B cell (primary cell): ENCODE measurements around the gene CBX1. TPM values are rescaled to one million over a fixed set of nuclear protein-coding genes. Genes with fewer than 3 reads are reported as not detected.

ENCODE experiments used
- ATAC-seq: fragments of 200-7000 bp; cut with Tn5 transposase; one replicate; pipeline ENCODE4 v1.10.0; 2021; ENCODE audit warnings: low read depth, mild to moderate bottlenecking, moderate number of reproducible peaks, moderate library complexity
- CTCF ChIA-PET: fragments of 350-600 bp; sonication (Branson Sonifier 250); formaldehyde crosslinking; loops from one replicate; lab custom pipeline; 2021; ENCODE audit warnings: antibody characterized with exemption, inconsistent platforms; lab: Charles Lee
- POLR2A ChIA-PET: fragments of 350-600 bp; sonication (Branson Sonifier 250); formaldehyde crosslinking; loops from one replicate; lab custom pipeline; 2021; ENCODE audit warnings: antibody characterized with exemption; lab: Charles Lee
- DNase-seq: peaks from one replicate; pipeline ENCODE4 v3.0.0; 2013
- H2AFZ ChIP-seq: 2 replicates; pipeline ENCODE4 v1.6.1; 2012; ENCODE audit warnings: mild to moderate bottlenecking, low read depth, low read length; ENCODE audit not compliant: insufficient read depth, poor library complexity, severe bottlenecking
- H3K27ac ChIP-seq, 2 donors: 1 replicate in 1 of 2; 2 replicates in 1 of 2; pipeline ENCODE4 v1.5.1; 2012 to 2013; ENCODE audit warnings: low read length in 2 of 2, mild to moderate bottlenecking in 2 of 2, moderate library complexity in 1 of 2
- H3K27me3 ChIP-seq, 4 experiments: fragments of 200-600 bp in 1 of 4; sonication (generic) in 1 of 4; replicated peaks in 1 of 4; 1 replicate in 2 of 4; 2 replicates in 2 of 4; pipeline versions ENCODE4 v1.6.1 to v1.7.0; 2013 to 2016; ENCODE audit warnings: low read length in 3 of 4, mild to moderate bottlenecking in 2 of 4, mixed read lengths in 1 of 4, moderate library complexity in 1 of 4; ENCODE audit not compliant: insufficient read depth in 4 of 4, control insufficient read depth in 3 of 4; ENCODE audit errors: control extremely low read depth in 1 of 4
- H3K36me3 ChIP-seq, 2 experiments: replicated peaks in 1 of 2; 1 replicate in 1 of 2; 2 replicates in 1 of 2; pipeline versions ENCODE4 v1.6.1 to v1.7.1; 2013; ENCODE audit warnings: low read length in 1 of 2; ENCODE audit not compliant: insufficient read depth in 2 of 2, control insufficient read depth in 1 of 2; ENCODE audit errors: control extremely low read depth in 1 of 2, extremely low read depth in 1 of 2
- H3K4me1 ChIP-seq, 2 donors: fragments of 200-600 bp in 1 of 2; sonication (generic) in 1 of 2; 1 replicate in 1 of 2; 2 replicates in 1 of 2; pipeline versions ENCODE4 v1.5.1 to v1.6.1; 2013 to 2017; ENCODE audit warnings: low read length in 2 of 2; ENCODE audit not compliant: control insufficient read depth in 2 of 2, insufficient read depth in 2 of 2
- H3K4me2 ChIP-seq: replicated peaks from 2 replicates; pipeline ENCODE3; 2012; ENCODE audit warnings: mild to moderate bottlenecking, low read depth, low read length; ENCODE audit not compliant: poor library complexity, severe bottlenecking
- H3K4me3 ChIP-seq, 5 experiments: fragments of 200-600 bp in 1 of 5; sonication (generic) in 1 of 5; 1 replicate in 3 of 5; 2 replicates in 2 of 5; pipeline versions ENCODE4 v1.5.1 to v1.7.0; 2011 to 2016; ENCODE audit warnings: low read length in 4 of 5, mild to moderate bottlenecking in 4 of 5, low read depth in 2 of 5, control low read depth in 1 of 5, moderate library complexity in 1 of 5; ENCODE audit not compliant: insufficient read depth in 1 of 5; ENCODE audit errors: control extremely low read depth in 1 of 5, extremely low read depth in 1 of 5
- H3K79me2 ChIP-seq: fragments of 200-600 bp; sonication (generic); one replicate; pipeline ENCODE4 v1.6.0; 2016; ENCODE audit warnings: low read length; ENCODE audit not compliant: control insufficient read depth, insufficient read depth
- H3K9ac ChIP-seq: fragments of 200-600 bp; sonication (generic); 2 replicates; pipeline ENCODE4 v1.6.1; 2017; ENCODE audit warnings: mild to moderate bottlenecking, low read length, moderate library complexity
- H3K9me3 ChIP-seq, 3 donors: one replicate each; pipeline versions ENCODE4 v1.6.1 to v1.7.1; 2013; ENCODE audit warnings: low read length in 2 of 3; ENCODE audit not compliant: control insufficient read depth in 2 of 3, insufficient read depth in 1 of 3; ENCODE audit errors: control extremely low read depth in 1 of 3
- H4K20me1 ChIP-seq: 2 replicates; pipeline ENCODE4 v1.6.0; 2012; ENCODE audit warnings: mild to moderate bottlenecking, low read length; ENCODE audit not compliant: insufficient read depth, control insufficient read depth, poor library complexity, severe bottlenecking
- H3K27ac Mint-ChIP-seq: one replicate; pipeline ENCODE4 v1.8.0; 2021; ENCODE audit warnings: mixed read lengths
- H3K27me3 Mint-ChIP-seq: one replicate; pipeline ENCODE4 v1.8.0; 2021; ENCODE audit warnings: mixed read lengths
- H3K4me1 Mint-ChIP-seq: one replicate; pipeline ENCODE4 v1.8.0; 2021; ENCODE audit warnings: mixed read lengths
- H3K4me3 Mint-ChIP-seq: one replicate; pipeline ENCODE4 v1.8.0; 2021; ENCODE audit warnings: mixed read lengths
- H3K9me3 Mint-ChIP-seq: one replicate; pipeline ENCODE4 v1.8.0; 2022; ENCODE audit warnings: mixed read lengths; ENCODE audit not compliant: insufficient read depth
- EZH2 ChIP-seq: IDR thresholded peaks from 2 replicates; pipeline ENCODE4 v1.6.1; 2012; ENCODE audit warnings: borderline replicate concordance, low read depth, mild to moderate bottlenecking, moderate library complexity, low read length; ENCODE audit not compliant: insufficient read depth, poor library complexity, severe bottlenecking
- WGBS: methylation state at CpG from one replicate; pipeline ENCODE4 v1.1.5; 2013; ENCODE audit warnings: missing lambda C conversion rate; ENCODE audit not compliant: insufficient coverage; 5-methylcytosine and 5-hydroxymethylcytosine counted together
- intact Hi-C: fragments of 100-400 bp; cut with micrococcal nuclease; formaldehyde crosslinking; loops from one replicate; pipeline ENCODE4 v1.10.0; 2022
- polyA plus RNA-seq: library from polyadenylated mRNA; depleted of rRNA; stranded (reverse); fragments of >200 nt; gene quantifications from 2 replicates; pipeline ENCODE4 v1.2.3, GENCODE V29; 2012
- total RNA-seq, 2 donors: library from RNA; stranded (reverse); fragments of 120-200 nt in 1 of 2; gene quantifications; 1 replicate in 1 of 2; 2 replicates in 1 of 2; pipeline versions ENCODE4 v1.2.3 to v1.2.4, GENCODE V29; 2013 to 2022
- TF ChIP-seq, protein P1 (sequence below): fragments of 200-600 bp; IDR thresholded peaks from one replicate; pipeline ENCODE4 v1.8.0; 2022; ENCODE audit warnings: antibody characterized with exemption, mild to moderate bottlenecking

CBX1 gene
- total and polyA plus RNA-seq, 2 donors (not counting 1 experiment from before 2014, with no cell fraction given), result 9.4 to 33.1 TPM

DNA sequence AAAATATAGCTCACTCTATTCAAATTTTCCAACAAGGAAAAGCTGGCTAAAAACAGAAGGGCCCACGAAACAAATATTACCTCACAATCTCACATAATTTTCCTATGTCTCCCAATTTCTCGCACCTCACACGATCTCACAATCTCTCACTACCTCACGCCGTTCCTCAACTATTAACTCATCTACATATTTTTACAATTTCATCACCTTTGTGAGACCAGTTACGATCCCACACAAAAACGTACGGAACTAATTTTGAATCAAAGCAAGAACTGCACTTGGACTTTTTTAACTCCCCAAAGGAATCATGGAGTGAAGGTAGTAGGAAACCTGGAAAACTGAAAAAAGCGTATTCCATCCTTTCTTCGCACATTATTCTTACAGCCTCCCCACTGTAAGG is 1.1 kb downstream of the CBX1 start:
- H3K27ac ChIP-seq, result no peak overlapping the region
- intact Hi-C loops, result loop anchor here (10.0 kb wide), 2 partner anchors 805 to 1095 kb away; partner anchors contain the start of gene UBE2Z
- H3K4me3 ChIP-seq, result peak overlapping the region in 2 of 5 experiments; percentile 68 to 85
- peaks cover 0 to 4% (median 4%) of the 10 kb centered on the region in 3 donors for H3K9me3 ChIP-seq
- H3K9me3 Mint-ChIP-seq, result no peaks in the 10 kb centered on the region
- CTCF ChIA-PET, result interaction anchor here (1.0 to 2.9 kb wide), 5 partner anchors 11 to 73 kb away, joined by 3 to 13 read pairs (median 4); partner anchors contain the start of gene NFE2L1
- POLR2A ChIA-PET, result interaction anchor here (2.2 kb wide), 1 partner anchor 11 kb away, joined by 8 read pairs; no protein-coding TSS in a partner anchor
- ATAC-seq, result no peak
- H3K4me1 ChIP-seq, result peaks cover 18 to 27% of the 10 kb centered on the region in 2 donors
- no peak overlapping the region for H2AFZ ChIP-seq
- H3K27ac Mint-ChIP-seq, result peak overlapping the region; percentile 93
- H3K4me3 Mint-ChIP-seq, result peak overlapping the region; percentile 91
- TF ChIP-seq, protein P1, sequence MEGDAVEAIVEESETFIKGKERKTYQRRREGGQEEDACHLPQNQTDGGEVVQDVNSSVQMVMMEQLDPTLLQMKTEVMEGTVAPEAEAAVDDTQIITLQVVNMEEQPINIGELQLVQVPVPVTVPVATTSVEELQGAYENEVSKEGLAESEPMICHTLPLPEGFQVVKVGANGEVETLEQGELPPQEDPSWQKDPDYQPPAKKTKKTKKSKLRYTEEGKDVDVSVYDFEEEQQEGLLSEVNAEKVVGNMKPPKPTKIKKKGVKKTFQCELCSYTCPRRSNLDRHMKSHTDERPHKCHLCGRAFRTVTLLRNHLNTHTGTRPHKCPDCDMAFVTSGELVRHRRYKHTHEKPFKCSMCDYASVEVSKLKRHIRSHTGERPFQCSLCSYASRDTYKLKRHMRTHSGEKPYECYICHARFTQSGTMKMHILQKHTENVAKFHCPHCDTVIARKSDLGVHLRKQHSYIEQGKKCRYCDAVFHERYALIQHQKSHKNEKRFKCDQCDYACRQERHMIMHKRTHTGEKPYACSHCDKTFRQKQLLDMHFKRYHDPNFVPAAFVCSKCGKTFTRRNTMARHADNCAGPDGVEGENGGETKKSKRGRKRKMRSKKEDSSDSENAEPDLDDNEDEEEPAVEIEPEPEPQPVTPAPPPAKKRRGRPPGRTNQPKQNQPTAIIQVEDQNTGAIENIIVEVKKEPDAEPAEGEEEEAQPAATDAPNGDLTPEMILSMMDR, result no peak
- TF ChIP-seq EZH2, result no peak
- no peaks in the 10 kb centered on the region for H3K27me3 ChIP-seq
- 93% methylated on average over 7 of the region's 10 CpGs for WGBS
- H3K9ac ChIP-seq, result no peak overlapping the region
- H3K27me3 Mint-ChIP-seq, result no peaks in the 10 kb centered on the region
- DNase-seq, result no peak
- peaks cover 0 to 5% of the 10 kb centered on the region in 2 experiments for H3K36me3 ChIP-seq
- H3K4me2 ChIP-seq, result peak overlapping the region; percentile 84
- peaks cover 60% of the 10 kb centered on the region for H3K79me2 ChIP-seq
- H4K20me1 ChIP-seq, result peaks cover 14% of the 10 kb centered on the region
- peaks cover 42% of the 10 kb centered on the region for H3K4me1 Mint-ChIP-seq

DNA sequence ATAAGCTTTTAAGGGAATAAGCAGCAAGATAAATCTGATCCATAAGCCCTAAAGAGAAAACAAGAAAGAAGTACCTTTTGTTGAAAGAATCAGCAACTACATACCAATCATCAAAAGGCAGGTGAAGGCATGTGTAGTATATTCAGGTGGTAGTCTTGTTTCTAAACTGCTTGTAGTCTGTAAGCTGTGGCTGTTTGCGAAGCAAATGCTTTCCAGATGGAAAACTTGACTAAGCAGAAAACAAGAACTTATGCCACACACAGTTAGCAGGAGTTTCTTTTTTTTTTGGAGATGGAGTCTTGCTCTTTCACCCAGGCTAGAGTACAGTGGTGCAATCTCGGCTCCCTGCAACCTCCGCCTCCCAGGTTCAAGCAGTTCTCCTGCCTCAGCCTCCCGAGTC is 5.7 kb downstream of the CBX1 start:
- H3K27me3 ChIP-seq, result no peaks in the 10 kb centered on the region
- H3K36me3 ChIP-seq, result peaks cover 0 to 15% of the 10 kb centered on the region in 2 experiments
- no peak overlapping the region for H3K27ac ChIP-seq
- H3K9me3 Mint-ChIP-seq, result no peaks in the 10 kb centered on the region
- DNase-seq (no peak), ATAC-seq (no peak)
- no peak overlapping the region for H2AFZ ChIP-seq
- TF ChIP-seq EZH2, result no peak
- TF ChIP-seq, protein P1, result no peak
- H3K4me1 Mint-ChIP-seq, result peaks cover 18% of the 10 kb centered on the region
- H3K27me3 Mint-ChIP-seq, result no peaks in the 10 kb centered on the region
- H3K9me3 ChIP-seq, result no peaks in the 10 kb centered on the region
- WGBS, result 93% methylated on average over 3 of the region's 4 CpGs
- H3K27ac Mint-ChIP-seq, result no peak overlapping the region
- H3K9ac ChIP-seq, result no peak overlapping the region
- H3K4me3 Mint-ChIP-seq, result no peak overlapping the region
- H3K4me2 ChIP-seq, result no peak overlapping the region
- CTCF ChIA-PET, result interaction anchor here (0.8 to 4.3 kb wide), 7 partner anchors 13 to 36 kb away, joined by 3 to 24 read pairs (median 3); partner anchors contain the start of gene SNX11
- H3K79me2 ChIP-seq, result peaks cover 100% of the 10 kb centered on the region
- intact Hi-C loops, result no loop called here
- no peak overlapping the region for H3K4me3 ChIP-seq
- POLR2A ChIA-PET, result no interaction called here
- peaks cover 29% of the 10 kb centered on the region for H4K20me1 ChIP-seq
- peaks cover 6 to 10% of the 10 kb centered on the region in 2 donors for H3K4me1 ChIP-seq
